SW 1271 (cell line): ENCODE data around the gene LOC101059915.
"Not testable (repeated sequence)": the region's sequence is repeated elsewhere in the genome, so short reads cannot be mapped to it uniquely, and the experiment has no call there.

ENCODE experiments used
- DNase-seq, 2 experiments: peaks; one replicate each; lab custom pipeline; 2025; lab: John Stamatoyannopoulos, UW

The LOC101059915 gene

DNA sequence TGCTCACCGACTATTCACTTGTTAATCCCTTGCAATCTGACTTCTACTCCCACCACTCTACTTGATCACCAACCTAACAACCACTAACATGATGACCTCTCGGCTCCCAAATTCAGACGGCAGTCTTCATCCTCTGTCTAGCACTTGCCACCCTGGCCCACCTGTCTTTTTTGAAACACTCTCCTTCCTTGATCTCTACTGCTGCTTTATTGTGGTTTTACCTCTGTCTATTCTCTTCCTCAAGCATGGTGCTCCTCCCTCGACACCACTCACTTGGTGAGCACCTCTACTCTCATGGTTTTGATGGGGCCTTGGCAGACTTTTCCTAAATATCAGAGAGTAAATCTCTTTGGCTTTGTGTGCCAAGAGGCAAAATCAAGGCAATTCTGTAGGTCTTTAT, 27.3 kb upstream of the LOC101059915 start:
- no peak for DNase-seq

DNA sequence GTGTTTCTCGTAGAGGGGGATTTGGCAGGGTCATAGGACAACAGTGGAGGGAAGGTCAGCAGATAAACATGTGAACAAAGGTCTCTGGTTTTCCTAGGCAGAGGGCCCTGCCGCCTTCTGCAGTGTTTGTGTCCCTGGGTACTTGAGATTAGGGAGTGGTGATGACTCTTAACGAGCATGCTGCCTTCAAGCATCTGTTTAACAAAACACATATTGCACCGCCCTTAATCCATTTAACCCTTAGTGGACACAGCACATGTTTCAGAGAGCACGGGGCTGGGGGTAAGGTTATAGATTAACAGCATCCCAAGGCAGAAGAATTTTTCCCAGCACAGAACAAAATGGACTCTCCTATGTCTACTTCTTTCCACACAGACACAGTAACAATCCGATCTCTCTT, 22.9 kb upstream of the LOC101059915 start:
- DNase-seq = not testable (repeated sequence)

DNA sequence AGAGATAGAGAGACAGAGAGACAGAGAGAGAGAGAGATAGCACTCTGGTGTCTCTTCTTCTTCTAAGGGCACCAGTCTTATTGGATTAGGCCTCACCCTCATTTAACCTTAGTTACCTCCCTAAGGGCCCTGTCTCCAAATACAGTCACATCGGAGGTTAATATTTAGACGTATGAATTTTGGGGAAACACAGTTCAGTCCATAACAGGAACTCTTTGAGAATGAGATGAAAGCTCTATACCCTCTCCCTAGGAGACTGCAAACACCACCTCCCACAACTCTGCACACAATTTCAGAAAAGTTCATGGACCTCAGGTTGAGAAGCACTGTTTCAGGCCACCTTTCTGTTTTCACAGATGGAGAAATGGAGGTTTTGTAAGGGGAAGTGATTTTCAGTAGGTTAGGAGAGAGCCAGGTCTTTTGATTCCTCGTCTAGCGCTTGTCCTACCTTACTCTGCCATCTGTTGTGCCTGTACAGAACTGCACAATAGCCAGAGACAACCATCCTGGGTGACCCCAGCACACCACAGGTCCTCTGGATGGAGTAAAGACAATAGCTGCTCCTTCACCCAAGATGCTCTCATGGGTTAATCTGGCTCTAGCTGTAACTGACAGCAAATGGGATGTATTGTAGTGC, 16.9 kb upstream of the LOC101059915 start:
- no peak for DNase-seq

DNA sequence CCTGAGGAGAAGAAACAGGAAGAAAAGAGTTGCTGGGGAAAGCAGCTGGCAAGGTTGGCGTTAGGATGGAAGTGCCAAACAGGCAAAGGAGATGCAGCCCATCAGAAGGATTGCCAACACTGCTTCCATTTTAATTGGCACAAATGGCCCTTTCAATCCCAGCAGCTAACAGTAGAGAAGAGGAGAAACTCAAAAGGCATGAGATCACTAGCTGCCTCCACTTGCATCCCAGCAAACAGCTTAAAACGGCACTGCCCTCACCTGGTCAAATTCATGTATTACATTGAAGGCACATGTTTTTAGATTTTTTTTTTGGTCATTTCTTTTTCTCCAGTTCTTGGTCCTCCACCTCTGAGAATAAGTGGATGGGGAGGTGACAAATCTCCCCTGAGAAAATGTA, 14.9 kb upstream of the LOC101059915 start:
- DNase-seq = peak; percentile 1 to 49

DNA sequence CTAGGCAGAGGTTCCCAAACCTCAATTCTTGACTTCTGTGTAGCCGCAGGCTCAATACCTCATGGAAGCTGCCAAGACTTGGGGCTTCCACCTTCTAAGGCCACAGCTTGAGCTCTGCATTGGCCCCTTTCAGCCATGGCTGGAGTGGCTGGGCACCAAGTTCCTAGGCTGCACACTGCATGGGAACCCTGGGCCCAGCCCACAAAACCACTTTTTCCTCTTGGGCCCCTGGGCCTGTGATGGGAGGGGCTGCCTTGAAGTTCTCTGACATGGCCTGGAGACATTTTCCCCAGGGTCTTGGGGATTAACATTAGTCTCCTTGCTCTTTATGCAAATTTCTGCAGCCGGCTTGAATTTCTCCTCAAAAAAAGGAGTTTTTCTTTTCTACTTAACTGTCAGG, 14.0 kb upstream of the LOC101059915 start:
- no peak for DNase-seq

DNA sequence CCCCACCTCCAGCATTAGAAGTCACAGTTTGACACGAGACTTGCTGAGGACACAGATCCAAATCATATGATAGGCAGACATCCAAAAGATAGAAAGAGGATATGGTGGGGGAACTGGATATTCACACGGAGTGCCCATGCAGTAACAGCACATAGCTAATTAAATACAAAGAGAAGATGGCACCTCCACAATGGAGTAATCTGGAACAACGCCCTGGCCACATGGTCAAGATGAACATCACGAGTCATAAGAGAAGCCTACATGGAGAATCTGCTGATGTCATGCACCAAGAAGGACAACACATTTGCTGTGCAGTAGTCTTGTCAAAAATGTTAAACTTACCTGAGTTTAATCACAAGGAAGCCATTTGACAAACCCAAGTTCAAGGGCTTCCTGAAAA, 10.1 kb upstream of the LOC101059915 start:
- no peak for DNase-seq

DNA sequence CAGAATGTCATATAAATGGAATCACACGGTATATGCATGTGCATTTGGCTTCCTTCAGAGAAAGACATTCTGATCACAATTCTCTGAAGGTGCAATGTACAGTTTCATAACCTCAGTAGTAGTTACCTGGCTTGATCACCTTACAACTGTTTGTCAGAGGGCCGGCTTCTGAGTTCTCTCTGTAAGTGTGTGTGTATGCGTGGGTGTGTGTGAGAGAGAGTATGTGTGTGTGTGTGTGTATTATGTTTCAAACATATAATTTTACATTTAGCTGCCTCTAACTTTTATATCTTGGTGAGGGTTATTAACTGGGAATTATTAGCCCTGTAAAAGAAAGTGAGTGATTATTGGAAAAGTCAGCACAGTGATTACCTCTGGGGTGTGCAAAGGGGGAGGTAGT, 8.0 kb upstream of the LOC101059915 start:
- no peak for DNase-seq

DNA sequence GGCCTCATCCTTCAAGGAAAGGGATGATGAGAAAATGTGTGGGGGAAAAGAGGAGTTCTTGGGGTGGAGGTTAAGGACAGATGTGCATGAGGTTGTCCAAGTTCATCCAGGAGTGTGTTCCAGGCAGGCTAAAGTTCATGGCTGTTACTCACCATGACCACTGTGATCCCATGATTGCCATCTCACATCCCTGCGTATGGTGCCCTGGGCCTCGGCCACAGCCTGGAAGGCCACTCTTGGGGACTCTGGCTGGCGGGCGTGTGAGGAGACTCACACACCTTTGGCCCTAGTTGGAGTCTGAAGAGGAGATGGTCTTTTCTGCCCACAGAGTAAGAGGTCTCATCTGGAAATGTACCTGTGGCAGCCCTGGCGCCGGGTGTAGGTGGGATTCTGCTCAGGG, 7.4 kb upstream of the LOC101059915 start:
- DNase-seq = no peak

DNA sequence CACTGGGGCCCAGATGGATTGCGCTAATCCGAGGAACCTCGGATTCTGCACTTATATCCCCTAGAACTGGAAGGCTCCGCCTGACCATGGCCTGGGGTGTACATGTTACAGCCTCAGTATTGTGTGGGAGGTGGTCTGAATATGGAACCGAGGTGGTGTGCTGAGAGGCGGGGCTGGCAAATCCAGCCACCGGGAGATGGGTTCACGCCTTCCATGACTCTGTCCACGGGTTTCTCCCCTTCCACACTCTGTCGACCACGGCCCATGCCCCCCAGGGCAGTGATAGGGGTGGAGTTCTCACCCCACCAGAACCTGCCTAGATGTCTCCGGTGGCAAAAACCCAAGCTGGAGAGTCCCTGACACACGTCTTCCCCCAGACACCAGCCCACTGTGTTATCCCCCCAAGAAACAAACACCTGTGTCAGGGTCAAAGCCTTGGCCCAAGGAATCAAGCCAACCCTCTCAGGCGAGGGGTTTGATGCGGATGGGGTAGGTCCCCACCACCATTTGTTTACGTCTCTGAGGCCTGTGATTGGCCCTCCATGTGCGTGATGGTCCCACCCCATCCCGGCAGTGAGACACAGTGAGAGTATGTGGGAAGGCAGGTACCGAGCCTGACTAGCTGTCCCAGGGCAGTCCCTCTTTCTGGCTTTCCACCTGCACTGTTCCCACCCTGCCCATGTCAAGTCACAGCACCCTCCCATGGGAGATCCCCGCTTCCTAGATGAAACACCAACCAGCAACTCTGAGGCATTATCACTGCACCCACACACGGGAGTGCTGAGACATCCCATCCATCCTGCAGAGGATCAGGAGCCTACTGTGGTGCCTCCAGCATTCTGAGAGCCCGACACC, 6.6 kb upstream of the LOC101059915 start:
- DNase-seq = no peak

DNA sequence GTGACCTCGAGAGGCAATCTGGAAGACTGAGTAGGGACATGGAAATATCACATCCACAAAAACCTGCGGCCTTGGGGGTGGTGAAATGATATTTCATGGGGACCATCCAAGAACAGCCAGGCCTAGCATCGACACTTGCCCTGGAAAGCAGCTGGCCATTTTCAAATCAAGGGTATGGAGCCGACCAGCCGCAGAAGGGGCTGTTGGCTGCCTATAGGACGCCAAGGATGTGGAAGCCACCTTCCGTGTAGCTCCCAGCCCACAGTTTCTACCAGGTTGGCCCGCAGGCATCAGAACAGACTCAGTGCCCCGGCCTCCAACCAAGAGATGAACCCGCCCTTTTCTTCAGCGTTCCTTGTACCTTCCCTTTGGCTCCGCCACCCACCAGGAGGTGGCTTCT, 5.4 kb upstream of the LOC101059915 start:
- DNase-seq = no peak

DNA sequence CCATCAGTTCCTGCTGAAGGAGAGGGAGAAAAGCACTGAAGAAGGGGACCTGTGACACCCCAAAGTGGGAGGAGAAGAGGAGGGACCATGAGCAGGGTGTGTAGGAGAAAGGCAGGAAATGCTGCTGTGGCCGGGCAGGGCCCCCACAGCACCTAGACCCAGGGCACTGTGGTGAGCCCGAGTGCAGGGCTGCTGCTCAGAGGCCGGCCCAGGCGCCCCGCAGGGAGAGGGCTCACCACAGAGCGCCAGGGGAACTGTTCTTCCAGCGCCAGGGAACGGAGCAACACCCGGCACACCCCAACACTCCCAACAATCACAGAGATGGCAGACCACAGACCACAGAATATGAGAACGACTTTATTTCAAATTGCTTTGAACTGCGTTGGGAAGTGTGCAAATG, 4.7 kb upstream of the LOC101059915 start:
- not testable (repeated sequence) for DNase-seq

DNA sequence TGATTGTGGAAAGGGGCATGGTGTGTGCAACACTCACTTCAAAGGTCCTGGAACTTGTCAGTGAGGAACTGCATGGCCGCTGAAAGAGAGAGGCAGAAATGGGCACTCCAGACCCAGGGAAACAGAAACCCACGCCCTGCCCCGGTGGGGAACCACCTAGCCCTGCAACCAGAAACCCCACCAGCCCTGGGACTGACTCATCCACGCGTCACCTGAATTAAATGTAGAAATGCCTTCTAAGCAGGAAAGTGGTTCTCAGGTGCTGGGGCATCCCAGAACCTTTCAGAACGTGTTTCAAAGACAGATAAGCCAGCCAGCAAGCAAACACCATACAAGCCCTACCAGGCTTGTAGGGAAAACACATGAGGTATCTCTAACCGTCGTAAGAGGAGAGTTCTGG, 4.1 kb upstream of the LOC101059915 start:
- DNase-seq = not testable (repeated sequence)

DNA sequence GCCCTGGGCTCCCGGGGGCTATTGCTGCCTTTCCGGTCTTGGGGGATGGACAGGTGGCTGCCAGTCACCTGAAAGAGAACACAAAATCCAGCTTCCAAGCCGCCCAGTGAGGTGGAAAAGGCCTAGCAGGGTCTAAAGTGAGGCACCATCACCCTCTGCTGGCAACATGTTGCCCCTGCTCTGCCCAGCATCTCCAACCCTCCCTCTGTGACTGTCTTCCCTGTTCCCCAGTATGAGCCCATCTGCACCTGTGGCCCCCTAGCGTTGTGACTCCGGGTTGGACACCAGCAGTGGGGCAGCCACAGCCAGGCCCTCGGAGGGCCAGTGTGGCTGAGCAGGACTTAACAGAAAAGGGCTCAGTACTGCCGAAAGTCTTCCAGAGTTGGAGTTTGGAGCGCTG, 3.1 kb upstream of the LOC101059915 start:
- DNase-seq = peak; percentile 13 to 46

DNA sequence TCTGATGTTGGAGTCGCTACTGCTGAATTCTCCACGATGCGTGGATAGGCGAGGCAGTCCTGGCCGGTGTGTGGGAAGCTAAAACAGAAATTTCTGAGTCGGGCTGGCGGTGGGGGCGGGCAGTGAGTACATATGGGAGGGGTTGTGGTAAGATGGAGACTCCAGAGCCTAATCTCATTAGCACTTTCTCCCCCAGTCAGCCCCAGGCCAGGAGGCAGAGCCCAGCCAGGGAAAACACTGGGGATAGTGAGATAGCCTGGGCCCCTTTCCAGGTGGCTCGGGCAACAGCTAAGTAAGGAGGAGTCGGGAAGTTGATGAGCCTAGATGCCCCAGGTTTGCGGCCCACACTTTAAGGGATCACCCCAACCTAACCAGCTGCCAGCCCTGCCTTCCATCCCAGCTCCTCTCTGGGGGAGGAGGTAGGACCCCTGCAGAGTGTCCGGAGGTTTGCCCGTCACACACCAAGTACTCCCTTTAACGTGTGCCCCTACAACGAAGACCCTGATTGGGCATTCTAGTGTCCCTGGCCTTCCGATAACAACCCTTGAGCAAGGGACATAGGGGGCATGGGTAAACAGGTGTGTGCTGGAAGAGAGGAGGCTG, 2.4 kb upstream of the LOC101059915 start:
- DNase-seq = no peak

DNA sequence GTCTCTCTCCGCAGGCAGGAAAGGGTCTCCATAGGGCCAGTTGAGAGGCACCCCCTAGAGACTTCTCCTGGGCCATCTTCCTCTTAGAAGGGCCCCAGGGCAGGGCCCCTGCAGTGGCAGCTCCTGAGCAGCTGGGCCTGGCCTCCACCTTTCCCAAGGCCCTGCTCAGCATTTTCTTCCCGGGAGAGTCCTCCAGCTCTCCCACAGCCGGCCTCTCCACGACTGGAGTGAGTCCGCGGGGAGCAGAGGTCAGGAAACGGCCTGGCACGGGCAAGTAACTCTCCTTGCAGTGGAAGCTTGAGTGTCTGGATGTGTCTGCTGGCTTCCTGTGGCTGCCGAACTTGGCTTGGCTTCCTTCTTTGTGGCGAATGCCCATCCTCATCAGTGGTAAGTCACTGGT, 1.6 kb upstream of the LOC101059915 start:
- DNase-seq = no peak

DNA sequence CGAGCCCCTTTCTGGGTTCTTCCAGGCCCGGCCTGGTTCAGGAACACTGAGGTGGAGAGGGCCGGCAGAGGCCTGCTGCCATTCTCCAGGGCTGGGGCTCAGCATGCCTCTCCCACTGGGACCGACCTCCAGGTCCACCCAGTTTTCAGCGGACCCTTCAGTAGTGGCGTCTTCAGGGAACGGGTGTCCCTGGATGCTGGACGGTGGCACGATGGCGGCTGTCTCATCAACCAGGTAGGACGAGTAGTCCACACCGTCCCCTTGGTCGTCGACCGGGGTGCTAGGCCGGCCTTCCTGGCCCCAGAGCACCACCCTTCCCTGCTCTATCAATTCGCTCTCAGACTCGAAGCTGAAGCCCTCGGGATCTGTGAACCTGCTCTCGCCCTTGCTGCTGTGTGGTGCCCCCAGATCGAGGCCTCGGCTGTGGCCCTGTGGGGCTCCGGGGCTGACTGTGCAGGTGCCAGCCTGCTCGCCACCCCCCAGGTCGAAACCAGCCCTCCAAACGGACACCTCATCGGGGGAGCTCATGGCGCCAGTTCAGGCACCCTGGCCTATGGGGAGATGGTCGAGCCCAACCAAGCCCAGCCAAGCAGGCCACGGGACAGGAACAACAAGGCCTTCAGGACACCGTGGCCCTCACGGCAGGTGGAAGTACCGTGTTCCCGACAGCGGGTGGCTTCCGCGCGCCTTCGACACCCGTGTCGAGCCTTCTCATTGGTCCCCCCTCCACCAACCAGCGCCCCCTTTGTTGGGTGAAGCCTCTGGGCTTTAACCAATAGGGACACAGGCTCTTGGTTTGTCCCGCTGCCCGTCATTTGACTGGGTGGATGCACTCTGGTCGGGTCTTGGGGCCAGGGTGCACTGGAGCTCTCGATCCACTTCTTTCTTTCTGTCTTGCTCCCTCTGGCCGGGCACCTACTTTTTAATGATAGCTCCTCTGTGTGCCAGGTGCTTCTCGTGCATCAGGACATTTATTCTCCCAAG, 814 bp upstream of the LOC101059915 start:
- no peak for DNase-seq

DNA sequence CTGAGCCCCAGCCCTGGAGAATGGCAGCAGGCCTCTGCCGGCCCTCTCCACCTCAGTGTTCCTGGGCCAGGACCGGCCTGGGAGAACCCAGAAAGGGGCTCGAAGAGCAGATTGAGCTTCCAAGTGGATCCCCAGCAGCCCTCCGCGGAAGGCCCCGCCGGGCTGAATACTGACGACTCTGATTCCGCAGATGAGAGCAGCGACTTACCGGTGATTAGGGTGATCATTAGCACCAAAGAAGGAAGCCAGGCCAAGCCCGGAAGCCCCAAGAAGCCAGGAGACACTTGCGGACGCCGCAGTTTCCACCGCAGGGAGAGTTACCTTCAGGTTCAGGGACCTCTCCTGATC, 876 bp downstream of the LOC101059915 start:
- DNase-seq = no peak

DNA sequence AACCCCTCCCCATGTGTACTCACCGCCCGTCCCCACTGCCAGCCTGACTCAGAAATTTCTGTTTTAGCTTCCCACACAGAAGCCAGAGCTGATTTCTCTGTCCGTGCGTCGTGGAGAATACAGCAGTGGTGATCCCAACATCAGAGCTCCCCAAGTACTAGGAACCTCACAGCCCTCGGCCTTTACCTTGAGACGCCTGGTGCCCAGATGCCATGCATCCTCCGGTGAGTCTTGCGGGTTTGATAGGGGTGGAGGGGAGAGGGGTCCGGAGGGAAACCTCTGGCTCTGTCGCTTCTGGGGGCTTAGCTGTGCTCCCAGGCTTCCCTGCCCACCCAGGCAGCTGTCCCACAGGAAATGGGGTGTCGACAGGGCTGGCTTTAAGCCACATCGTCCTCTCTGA, 2.1 kb downstream of the LOC101059915 start:
- no peak for DNase-seq

DNA sequence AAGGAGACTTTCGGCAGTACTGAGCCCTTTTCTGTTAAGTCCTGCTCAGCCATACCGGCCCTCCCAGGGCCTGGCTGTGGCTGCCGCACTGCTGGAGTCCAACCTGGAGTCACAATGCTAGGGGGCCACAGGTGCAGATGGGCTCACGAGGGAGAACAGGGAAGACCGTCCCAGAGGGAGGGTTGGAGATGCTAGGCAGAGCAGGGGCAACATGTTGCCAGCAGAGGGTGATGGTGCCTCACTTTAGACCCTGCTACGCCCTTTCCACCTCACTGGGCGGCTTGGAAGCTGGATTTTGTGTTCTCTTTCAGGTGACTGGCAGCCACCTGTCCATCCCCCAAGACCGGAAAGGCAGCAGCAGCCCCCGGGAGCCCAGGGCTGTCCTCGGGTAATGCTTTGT, 2.6 kb downstream of the LOC101059915 start:
- not testable (repeated sequence) for DNase-seq

DNA sequence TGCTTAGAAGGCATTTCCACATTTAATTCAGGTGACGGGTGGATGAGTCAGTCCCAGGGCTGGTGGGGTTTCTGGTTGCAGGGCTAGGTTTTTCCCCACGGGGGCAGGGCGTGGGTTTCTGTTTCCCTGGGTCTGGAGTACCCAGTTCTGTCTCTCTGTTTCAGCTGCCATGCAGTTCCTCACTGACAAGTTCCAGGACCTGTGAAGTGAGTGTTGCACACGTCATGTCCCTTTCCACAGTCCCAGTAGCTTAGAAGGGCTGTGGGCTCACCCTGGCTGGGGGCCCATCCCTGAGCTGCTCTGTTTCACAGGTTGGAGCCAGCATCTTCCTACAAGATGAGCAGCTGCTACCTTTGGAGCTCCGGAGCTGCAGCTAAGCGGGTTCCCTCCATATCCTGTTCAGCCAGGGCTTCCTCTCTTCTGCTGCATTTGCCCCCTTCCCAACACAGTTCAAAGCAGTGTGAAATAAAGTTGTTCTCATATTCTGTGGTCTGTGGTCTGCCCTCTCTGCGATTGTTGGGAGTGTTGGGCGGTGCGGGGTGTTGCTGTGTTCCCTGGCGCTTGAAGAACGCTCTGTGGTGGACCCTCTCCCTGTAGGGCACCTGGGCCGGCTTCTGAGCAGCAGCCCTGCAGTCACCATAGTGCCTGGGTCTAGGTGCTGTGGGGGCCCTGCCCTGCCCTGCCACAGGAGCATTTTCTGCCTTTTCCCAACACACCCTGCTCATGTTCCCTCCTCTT, 3.9 kb downstream of the LOC101059915 start:
- no peak for DNase-seq

DNA sequence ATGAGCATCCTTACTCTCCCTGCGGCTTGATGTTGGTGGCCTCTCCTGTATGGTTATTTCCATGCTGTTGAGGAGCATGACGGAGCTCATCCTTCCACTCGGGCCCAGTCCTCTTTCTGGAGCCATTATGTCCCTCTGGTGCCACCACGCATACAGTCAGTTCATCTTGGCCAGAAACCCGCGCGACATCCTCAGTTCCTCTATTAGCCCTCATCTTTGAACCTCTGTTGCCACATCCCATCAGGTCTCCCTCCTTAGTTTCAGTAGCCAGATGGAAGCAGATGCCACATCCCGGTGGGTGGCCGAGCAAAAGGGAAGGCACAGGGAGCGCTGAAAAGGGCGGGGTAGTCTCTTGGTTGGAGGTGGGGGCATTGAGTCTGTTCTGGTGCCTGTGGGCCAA, 4.6 kb downstream of the LOC101059915 start:
- no peak for DNase-seq
